ENCODE results near the gene PDZRN4. TPM values are rescaled to one million over a fixed set of nuclear protein-coding genes. Genes with fewer than 3 reads are reported as not detected.

The PDZRN4 gene
- total RNA-seq, 4 donors from 2014 or later, result 1.1 to 14.0 (median 4.5) TPM

DNA sequence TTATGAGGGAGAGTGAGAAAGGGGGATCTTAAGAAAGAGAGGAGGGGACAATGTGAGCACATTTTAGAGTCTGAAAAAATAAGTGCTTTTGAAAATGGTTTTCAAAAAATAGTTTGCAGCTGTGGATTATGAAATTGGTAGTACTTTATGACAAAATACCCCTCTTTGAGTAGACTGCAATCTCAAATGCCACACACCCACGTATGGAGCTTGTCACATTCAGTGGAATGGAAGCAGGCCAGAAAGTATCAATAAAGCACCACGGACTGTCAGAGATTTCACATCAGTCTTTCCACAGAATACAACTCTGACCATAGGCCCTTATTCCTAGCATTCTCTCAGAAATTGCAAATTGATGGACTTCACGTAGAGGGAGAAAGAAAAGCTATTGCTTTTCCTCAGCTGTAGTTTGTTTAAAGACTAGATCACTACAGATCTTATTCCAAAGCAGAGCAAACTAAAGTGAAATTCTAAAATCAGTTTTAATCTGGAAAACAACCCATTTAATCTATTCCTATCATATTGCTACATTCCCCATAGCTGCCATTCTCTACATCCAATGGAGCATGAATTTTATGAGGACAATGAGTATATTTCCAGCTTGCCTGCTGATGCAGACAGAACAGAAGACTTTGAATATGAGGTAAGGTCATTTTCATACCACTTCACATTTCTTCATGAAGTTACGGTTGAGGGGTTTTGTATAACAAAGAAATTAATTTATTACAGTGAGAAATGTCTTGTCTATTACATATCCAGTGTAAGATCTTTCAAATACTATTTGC, 321.3 kb downstream of the PDZRN4 start:
- DNase-seq, result no peak
- Histone ChIP-seq H3K36me3 (no peaks in the 10 kb centered on the region), H3K27ac (no peak overlapping the region), H3K4me3 (no peak overlapping the region), H3K27me3 (no peaks in the 10 kb centered on the region), H3K9me3 (no peaks in the 10 kb centered on the region), H3K4me1 (no peaks in the 10 kb centered on the region)
- TF ChIP-seq, protein P1, sequence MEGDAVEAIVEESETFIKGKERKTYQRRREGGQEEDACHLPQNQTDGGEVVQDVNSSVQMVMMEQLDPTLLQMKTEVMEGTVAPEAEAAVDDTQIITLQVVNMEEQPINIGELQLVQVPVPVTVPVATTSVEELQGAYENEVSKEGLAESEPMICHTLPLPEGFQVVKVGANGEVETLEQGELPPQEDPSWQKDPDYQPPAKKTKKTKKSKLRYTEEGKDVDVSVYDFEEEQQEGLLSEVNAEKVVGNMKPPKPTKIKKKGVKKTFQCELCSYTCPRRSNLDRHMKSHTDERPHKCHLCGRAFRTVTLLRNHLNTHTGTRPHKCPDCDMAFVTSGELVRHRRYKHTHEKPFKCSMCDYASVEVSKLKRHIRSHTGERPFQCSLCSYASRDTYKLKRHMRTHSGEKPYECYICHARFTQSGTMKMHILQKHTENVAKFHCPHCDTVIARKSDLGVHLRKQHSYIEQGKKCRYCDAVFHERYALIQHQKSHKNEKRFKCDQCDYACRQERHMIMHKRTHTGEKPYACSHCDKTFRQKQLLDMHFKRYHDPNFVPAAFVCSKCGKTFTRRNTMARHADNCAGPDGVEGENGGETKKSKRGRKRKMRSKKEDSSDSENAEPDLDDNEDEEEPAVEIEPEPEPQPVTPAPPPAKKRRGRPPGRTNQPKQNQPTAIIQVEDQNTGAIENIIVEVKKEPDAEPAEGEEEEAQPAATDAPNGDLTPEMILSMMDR (IDR thresholded peaks at IDR 0.05), result no peak
- TF ChIP-seq POLR2A (IDR thresholded peaks at IDR 0.05), result no peak

DNA sequence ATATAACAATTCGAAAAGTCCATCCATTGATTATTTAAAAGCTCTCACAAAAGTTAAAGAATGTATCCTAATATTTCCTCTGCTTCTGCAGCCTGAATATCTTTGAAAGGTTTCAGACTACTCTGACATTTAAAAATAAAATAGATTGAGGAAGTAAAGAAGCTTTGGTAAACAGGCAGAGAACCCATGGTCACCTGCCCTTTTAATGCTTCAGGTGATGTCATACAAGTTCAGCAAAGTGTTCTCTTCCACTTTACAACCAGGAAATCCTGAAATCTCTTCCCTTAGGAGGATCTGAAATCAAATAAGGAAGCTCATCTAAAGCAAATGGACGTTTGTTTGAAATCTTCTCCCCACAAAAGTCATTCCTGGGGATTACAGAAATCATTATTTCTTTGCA, 322.4 kb downstream of the PDZRN4 start:
- no peak overlapping the region for H3K4me3 ChIP-seq
- no peaks in the 10 kb centered on the region for H3K4me1 ChIP-seq
- H3K27ac ChIP-seq, result no peak overlapping the region
- no peaks in the 10 kb centered on the region for H3K27me3 ChIP-seq
- no peaks in the 10 kb centered on the region for H3K9me3 ChIP-seq
- H3K36me3 ChIP-seq, result no peaks in the 10 kb centered on the region
- TF ChIP-seq, protein P1 (IDR thresholded peaks at IDR 0.05), result no peak
- no peak for TF ChIP-seq POLR2A (IDR thresholded peaks at IDR 0.05)
- no peak for DNase-seq

DNA sequence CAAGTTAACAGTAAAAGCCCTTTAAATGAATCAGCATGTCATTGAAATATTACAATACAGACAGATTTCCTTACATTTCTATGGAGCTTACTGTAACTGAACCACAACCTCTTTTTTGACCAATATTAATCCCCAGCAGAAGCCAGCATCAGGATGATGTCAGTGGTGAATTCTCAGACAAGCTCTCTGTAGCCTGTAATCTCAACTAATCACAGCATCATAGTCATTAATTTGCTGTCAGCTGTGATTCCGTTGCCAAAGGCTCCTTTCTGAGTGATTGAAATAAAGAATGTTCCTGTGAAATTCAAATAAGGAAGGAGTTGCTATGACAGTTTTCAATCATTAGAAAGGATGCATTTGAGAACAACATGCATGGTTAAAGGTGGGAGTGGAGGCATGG, 323.1 kb downstream of the PDZRN4 start:
- Histone ChIP-seq H3K27me3 (no peaks in the 10 kb centered on the region), H3K4me1 (no peaks in the 10 kb centered on the region), H3K9me3 (no peaks in the 10 kb centered on the region), H3K27ac (no peak overlapping the region), H3K36me3 (no peaks in the 10 kb centered on the region), H3K4me3 (no peak overlapping the region)
- DNase-seq, result no peak
- TF ChIP-seq, protein P1 (IDR thresholded peaks at IDR 0.05), result no peak
- no peak for TF ChIP-seq POLR2A (IDR thresholded peaks at IDR 0.05)

DNA sequence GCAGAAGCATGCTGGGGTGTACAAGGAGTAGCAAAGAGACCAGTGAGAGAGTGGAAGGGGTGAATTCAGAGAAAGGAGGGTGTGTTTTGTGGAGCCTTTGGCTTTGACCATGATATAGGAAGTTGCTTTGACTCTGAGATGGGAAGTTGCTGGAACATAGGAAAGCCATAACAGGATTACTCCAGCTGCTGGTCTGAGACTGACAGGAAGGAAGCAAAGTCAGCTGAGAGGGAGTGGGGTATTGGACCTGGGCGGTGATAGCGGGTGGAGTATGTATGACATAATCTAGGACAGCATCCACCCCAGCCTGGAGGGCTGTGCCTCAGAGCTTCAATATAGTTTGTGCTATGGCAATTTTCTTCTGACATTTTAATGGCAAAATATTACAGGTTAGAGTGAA, 324.4 kb downstream of the PDZRN4 start:
- Histone ChIP-seq H3K4me3 (no peak overlapping the region), H3K36me3 (no peaks in the 10 kb centered on the region), H3K27ac (no peak overlapping the region), H3K9me3 (no peaks in the 10 kb centered on the region), H3K27me3 (no peaks in the 10 kb centered on the region), H3K4me1 (no peaks in the 10 kb centered on the region)
- DNase-seq, result no peak
- TF ChIP-seq, protein P1 (IDR thresholded peaks at IDR 0.05), result no peak
- TF ChIP-seq POLR2A (IDR thresholded peaks at IDR 0.05), result no peak

DNA sequence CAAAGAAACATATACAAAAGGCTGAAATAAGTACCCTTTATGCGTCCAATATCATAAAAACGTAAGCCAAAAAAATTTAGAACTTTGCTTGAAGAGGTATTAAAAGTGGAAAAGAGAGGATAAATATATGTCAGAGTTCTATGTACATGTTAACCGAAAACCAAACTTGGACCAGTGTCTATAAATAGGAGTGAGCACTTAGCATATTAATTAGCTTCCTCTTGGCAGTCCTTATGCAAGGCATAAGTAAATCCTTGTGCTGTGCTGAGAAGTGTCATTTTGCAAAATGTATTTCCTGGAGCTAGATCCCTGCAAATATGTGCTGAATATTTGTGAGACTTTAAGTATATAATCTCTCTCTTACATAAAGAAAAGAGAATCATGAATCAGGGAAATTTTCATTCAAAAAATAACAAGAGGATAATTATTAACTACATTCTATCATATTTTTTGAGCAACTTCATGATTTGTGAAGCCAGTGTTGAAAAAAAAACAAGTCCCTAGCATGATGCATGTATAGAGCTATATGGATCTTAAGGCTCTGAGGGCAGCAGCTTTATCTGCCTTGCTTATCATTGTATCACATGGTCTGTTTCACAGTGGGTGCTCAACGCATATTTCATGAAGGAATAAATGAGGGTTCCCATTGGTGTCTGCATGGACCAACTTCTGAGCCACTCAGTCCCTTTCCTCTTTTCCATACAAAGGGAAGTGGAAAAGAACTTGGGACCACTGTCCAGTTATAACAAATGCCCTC, 326.1 kb downstream of the PDZRN4 start:
- no peaks in the 10 kb centered on the region for H3K36me3 ChIP-seq
- no peak for DNase-seq
- no peak overlapping the region for H3K27ac ChIP-seq
- no peak overlapping the region for H3K4me3 ChIP-seq
- H3K4me1 ChIP-seq, result no peaks in the 10 kb centered on the region
- H3K9me3 ChIP-seq, result no peaks in the 10 kb centered on the region
- no peaks in the 10 kb centered on the region for H3K27me3 ChIP-seq
- TF ChIP-seq, protein P1 (IDR thresholded peaks at IDR 0.05), result no peak
- TF ChIP-seq POLR2A (IDR thresholded peaks at IDR 0.05), result no peak

Measured in Peyer's patch (tissue), 4 donors.